NB4 (cell line): Measurements from ENCODE around the gene IQCH.

ENCODE experiments used
- POLR2A ChIP-seq: IDR thresholded peaks from 2 replicates; pipeline ENCODE4 v1.6.1; 2011; ENCODE audit warnings: mild to moderate bottlenecking; ENCODE audit not compliant: insufficient read length; ENCODE audit errors: extremely low read depth
- TF ChIP-seq, protein P1 (sequence below): IDR thresholded peaks from one replicate; pipeline ENCODE4 v1.5.1; 2012; ENCODE audit warnings: low read depth, low read length

DNA sequence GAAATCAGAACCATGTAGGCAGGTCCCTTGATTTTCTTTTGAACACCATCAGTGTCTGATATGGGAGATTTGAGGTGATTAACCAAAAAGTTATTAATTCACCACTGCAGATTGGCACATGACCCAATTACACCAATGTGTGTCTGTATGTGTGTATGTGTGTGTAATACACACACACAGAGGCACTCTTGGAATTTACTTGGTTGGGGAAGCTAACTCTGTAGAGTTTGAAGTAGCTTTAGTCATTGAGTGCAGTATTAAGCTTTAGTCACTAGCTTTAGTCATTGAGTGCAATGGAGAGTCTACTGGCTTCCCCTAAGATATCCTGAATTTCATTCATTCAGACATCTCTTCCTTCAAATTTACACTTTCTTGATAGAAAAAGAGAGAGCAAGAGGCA lies 156.9 kb downstream of the IQCH start:
- TF ChIP-seq, protein P1, sequence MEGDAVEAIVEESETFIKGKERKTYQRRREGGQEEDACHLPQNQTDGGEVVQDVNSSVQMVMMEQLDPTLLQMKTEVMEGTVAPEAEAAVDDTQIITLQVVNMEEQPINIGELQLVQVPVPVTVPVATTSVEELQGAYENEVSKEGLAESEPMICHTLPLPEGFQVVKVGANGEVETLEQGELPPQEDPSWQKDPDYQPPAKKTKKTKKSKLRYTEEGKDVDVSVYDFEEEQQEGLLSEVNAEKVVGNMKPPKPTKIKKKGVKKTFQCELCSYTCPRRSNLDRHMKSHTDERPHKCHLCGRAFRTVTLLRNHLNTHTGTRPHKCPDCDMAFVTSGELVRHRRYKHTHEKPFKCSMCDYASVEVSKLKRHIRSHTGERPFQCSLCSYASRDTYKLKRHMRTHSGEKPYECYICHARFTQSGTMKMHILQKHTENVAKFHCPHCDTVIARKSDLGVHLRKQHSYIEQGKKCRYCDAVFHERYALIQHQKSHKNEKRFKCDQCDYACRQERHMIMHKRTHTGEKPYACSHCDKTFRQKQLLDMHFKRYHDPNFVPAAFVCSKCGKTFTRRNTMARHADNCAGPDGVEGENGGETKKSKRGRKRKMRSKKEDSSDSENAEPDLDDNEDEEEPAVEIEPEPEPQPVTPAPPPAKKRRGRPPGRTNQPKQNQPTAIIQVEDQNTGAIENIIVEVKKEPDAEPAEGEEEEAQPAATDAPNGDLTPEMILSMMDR: no peak
- TF ChIP-seq POLR2A: no peak
